Ovary (tissue), 9 donors: ENCODE measurements around the gene RPP40. TPM values are rescaled to one million over a fixed set of nuclear protein-coding genes. Genes with fewer than 3 reads are reported as not detected.
A peak's percentile ranks its signal among the peaks of the same experiment; 100 is the strongest.
"Not testable (repeated sequence)": the region's sequence is repeated elsewhere in the genome, so short reads cannot be mapped to it uniquely, and the experiment has no call there.

Source experiments
- DNase-seq, 5 donors: peaks; one replicate each; pipeline ENCODE4 v3.0.0-alpha.2; 2019 to 2020
- H3K27ac ChIP-seq, 2 donors: fragments of 200-600 bp; one replicate each; pipeline versions ENCODE4 v1.5.1 to v1.8.0; 2019 to 2022
- H3K27me3 ChIP-seq: fragments of 200-600 bp; one replicate; pipeline ENCODE4 v1.8.0; 2022
- H3K36me3 ChIP-seq: fragments of 200-600 bp; sonication (generic); one replicate; pipeline ENCODE4 v1.5.1; 2019
- H3K4me1 ChIP-seq: one replicate; pipeline ENCODE4 v1.8.1; 2013; ENCODE audit warnings: mild to moderate bottlenecking, moderate library complexity; ENCODE audit not compliant: insufficient read depth
- H3K4me3 ChIP-seq: fragments of 200-600 bp; sonication (generic); one replicate; pipeline ENCODE4 v1.5.1; 2017
- H3K9me3 ChIP-seq, 2 donors: fragments of 200-600 bp in 1 of 2; sonication (generic) in 1 of 2; one replicate each; pipeline versions ENCODE4 v1.5.1 to v1.8.1; 2013 to 2019; ENCODE audit warnings: mild to moderate bottlenecking in 1 of 2, moderate library complexity in 1 of 2
- CTCF ChIP-seq, 3 donors: fragments of 450-650 bp in 2 of 3; fragments of 200-600 bp in 1 of 3; IDR thresholded peaks; one replicate each; pipeline versions ENCODE4 v1.5.1 to v1.8.0; 2016 to 2022; ENCODE audit warnings: antibody characterized with exemption in 3 of 3, mild to moderate bottlenecking in 1 of 3
- EP300 ChIP-seq: sonication (generic); formaldehyde crosslinking; IDR thresholded peaks from one replicate; pipeline ENCODE4 v1.6.1; 2017; ENCODE audit warnings: antibody characterized with exemption
- POLR2A ChIP-seq: fragments of 450-650 bp; IDR thresholded peaks from one replicate; pipeline ENCODE4 v1.6.1; 2017; ENCODE audit warnings: antibody characterized with exemption, mild to moderate bottlenecking, moderate library complexity
- WGBS, 3 donors: extraction: QIAGEN DNeasy Blood & Tissue Kit in 1 of 3; methylation state at CpG; one replicate each; pipeline versions ENCODE4 v1.1.5 to v1.1.7; 2013 to 2017; 5-methylcytosine and 5-hydroxymethylcytosine counted together
- intact Hi-C, 4 donors: fragments of 100-400 bp; cut with DNase I; formaldehyde crosslinking; loops; one replicate each; pipeline versions ENCODE4 v1.11.0 to v1.15.1; 2022 to 2023
- polyA plus RNA-seq, 2 donors: library from polyadenylated mRNA; stranded (reverse); fragments of 200-250 nt in 1 of 2; fragments of 350-450 nt in 1 of 2; fragmentation: Illumina TruSeq in 1 of 2; extraction: RNeasy Lipid Tissue Mini Kit (QIAGEN cat#74804) in 1 of 2; gene quantifications; one replicate each; pipeline ENCODE4 v1.2.3, GENCODE V29; 2013 to 2014
- total RNA-seq, 7 donors: library from RNA; depleted of rRNA in 2 of 7; stranded (reverse); fragments of >200 nt in 2 of 7; fragmentation: NEBNext Ultra II Directional in 3 of 7; extraction: Animal tissue kit (Norgen Biotek cat#: 25700) in 3 of 7; gene quantifications; one replicate each; pipeline versions ENCODE4 v1.1.0 to v1.2.4, GENCODE V29; 2016 to 2023
- donor health status: DM: no; HTN: no; CAD: no; lungs with moderate emphysema.
- donor health status: DM: no; HTN: no; CAD: no.
- donor health status: Bipolar disorder and iron deficiency.
- donor health status: DM: yes; HTN: yes; CAD: no.
- donor health status: DM: no; HTN: no; CAD: no.
- donor health status: DM: yes; HTN: yes; CAD: no.

Gene RPP40
- total and polyA plus RNA-seq, 9 donors, result 2.2 to 11.6 (median 6.0) TPM

- Histone ChIP-seq H3K9me3 (no peaks in the 10 kb centered on the region), H3K27me3 (no peaks in the 10 kb centered on the region), H3K4me3 (no peak overlapping the region), H3K27ac (no peak overlapping the region), H3K36me3 (no peaks in the 10 kb centered on the region), H3K4me1 (no peaks in the 10 kb centered on the region)
- TF ChIP-seq EP300 (no peak), POLR2A (no peak), CTCF (IDR thresholded peaks at IDR 0.05) (no peak)
- WGBS, 3 donors, result 94 to 99% (median 97%) methylated on average over 6 of the region's 6 CpGs
- DNase-seq, result no peak
- intact Hi-C loops, result no loop called here
Measured at GRCh38 chr6:5006222-5006621, 2.4 kb upstream of the RPP40 start.

DNA sequence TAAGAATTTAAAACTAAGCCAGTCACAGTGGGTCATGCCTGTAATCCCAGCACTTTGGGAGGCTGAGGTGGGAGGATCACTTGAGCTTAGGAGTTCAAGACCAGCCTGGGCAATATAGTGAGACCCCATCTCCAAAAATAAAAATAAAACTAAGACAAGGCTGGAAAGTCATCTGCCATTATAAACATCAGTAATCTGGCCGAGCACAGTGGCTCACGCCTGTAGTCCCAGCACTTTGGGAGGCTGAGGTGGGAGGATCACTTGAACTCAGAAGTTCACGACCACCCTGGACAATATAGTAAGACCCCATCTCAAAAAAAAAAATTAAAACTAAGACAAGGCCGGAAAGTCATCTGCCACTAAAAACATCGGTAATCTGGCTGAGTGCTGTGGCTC, 1.2 kb upstream of the RPP40 start:
- H3K4me1 ChIP-seq, H3K36me3 ChIP-seq, intact Hi-C loops, H3K27ac ChIP-seq, H3K9me3 ChIP-seq, DNase-seq, H3K4me3 ChIP-seq, H3K27me3 ChIP-seq: not testable (repeated sequence)
- 89 to 99% (median 96%) methylated on average over 5 of the region's 5 CpGs for WGBS, 3 donors

GRCh38 chr6:5004373-5005037, 668 bp upstream of the RPP40 start:
- Histone ChIP-seq H3K36me3 (no peaks in the 10 kb centered on the region), H3K4me3 (peak overlapping the region; percentile 64), H3K27me3 (no peaks in the 10 kb centered on the region), H3K4me1 (no peaks in the 10 kb centered on the region), H3K9me3 (no peaks in the 10 kb centered on the region), H3K27ac (peak overlapping the region; percentile 79 to 86)
- intact Hi-C loops, result no loop called here
- TF ChIP-seq EP300, result no peak
- no peak for DNase-seq
- WGBS, 3 donors, result 45 to 49% (median 48%) methylated on average over 12 of the region's 12 CpGs

GRCh38 chr6:4999586-4999985, 4.3 kb downstream of the RPP40 start:
- intact Hi-C loops, result no loop called here
- 61 to 74% (median 74%) methylated on average over 2 of the region's 2 CpGs for WGBS, 3 donors
- no peak for DNase-seq
- no peaks in the 10 kb centered on the region for H3K9me3 ChIP-seq
- peaks cover 4% of the 10 kb centered on the region for H3K4me1 ChIP-seq
- no peaks in the 10 kb centered on the region for H3K27me3 ChIP-seq
- H3K27ac ChIP-seq, result no peak overlapping the region
- H3K4me3 ChIP-seq, result no peak overlapping the region
- no peaks in the 10 kb centered on the region for H3K36me3 ChIP-seq
- TF ChIP-seq EP300 (no peak), POLR2A (no peak), CTCF (IDR thresholded peaks at IDR 0.05) (no peak)

DNA sequence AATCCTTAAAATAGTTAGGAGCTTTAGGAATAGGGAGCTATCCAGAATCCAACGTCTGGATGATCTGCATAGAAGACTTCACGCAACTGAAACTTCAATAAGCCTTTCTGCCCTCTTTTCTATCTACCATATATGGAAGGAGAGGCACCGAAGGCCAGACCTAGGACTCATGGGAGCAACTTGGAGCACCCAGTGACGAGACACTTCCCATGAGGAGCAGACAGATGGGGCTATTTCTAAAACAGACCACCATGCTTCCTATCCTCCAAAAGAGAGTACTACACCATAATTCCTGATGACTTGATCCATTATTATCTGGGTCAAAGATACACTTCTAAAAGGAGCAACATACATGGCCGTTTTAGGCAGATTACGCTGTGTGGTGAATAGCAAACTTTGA, 6.0 kb downstream of the RPP40 start:
- no peak for DNase-seq
- H3K4me3 ChIP-seq, result no peak overlapping the region
- H3K27ac ChIP-seq, result no peak overlapping the region
- H3K4me1 ChIP-seq, result peaks cover 4% of the 10 kb centered on the region
- intact Hi-C loops, result no loop called here
- H3K36me3 ChIP-seq, result no peaks in the 10 kb centered on the region
- TF ChIP-seq CTCF (IDR thresholded peaks at IDR 0.05) (no peak), POLR2A (no peak), EP300 (no peak)
- 77 to 86% (median 78%) methylated on average over 6 of the region's 6 CpGs for WGBS, 3 donors
- H3K9me3 ChIP-seq, result no peaks in the 10 kb centered on the region
- no peaks in the 10 kb centered on the region for H3K27me3 ChIP-seq
